PC-3 (cell line): ENCODE results near the gene PTBP1. TPM values are rescaled to one million over a fixed set of nuclear protein-coding genes. Genes with fewer than 3 reads are reported as not detected.

ENCODE experiments used
- ATAC-seq: fragments of 200-7000 bp; cut with Tn5 transposase; 2 replicates; pipeline ENCODE4 v1.9.1; 2020; ENCODE audit warnings: mild to moderate bottlenecking, moderate library complexity
- BruUV-seq: library from RNA; stranded (reverse); fragments of 400-500 nt; replicated peaks from 2 replicates; lab custom pipeline; 2021; lab: Mats Ljungman, UMichigan
- CTCF ChIA-PET: fragments of 300-600 bp; sonication (Branson Sonifier 250); formaldehyde crosslinking; loops from one replicate; lab custom pipeline; 2022; ENCODE audit warnings: antibody characterized with exemption; lab: Charles Lee
- POLR2A ChIA-PET: fragments of 300-600 bp; sonication (Branson Sonifier 250); formaldehyde crosslinking; loops from one replicate; lab custom pipeline; 2022; ENCODE audit warnings: antibody characterized with exemption; ENCODE audit not compliant: unreplicated experiment; lab: Charles Lee
- DNase-seq: peaks from one replicate; pipeline ENCODE4 v3.0.0-alpha.2; 2015
- H2AFZ ChIP-seq: fragments of 300-600 bp; sonication (generic); 2 replicates; pipeline ENCODE4 v1.6.0; 2016; ENCODE audit warnings: antibody characterized with exemption, low read length
- H3F3A ChIP-seq: fragments of 300-600 bp; sonication (generic); one replicate; pipeline ENCODE4 v1.6.0; 2017; ENCODE audit warnings: antibody characterized with exemption, low read length, control low read depth, mild to moderate bottlenecking; ENCODE audit not compliant: unreplicated experiment
- H3K27ac ChIP-seq: fragments of 300-600 bp; sonication (generic); 2 replicates; pipeline ENCODE4 v1.5.1; 2016; ENCODE audit warnings: mild to moderate bottlenecking, low read length
- H3K27me3 ChIP-seq: fragments of 300-600 bp; sonication (generic); 2 replicates; pipeline ENCODE4 v1.6.1; 2016; ENCODE audit warnings: low read length, mixed read lengths
- H3K36me3 ChIP-seq: fragments of 300-600 bp; sonication (generic); 2 replicates; pipeline ENCODE4 v1.6.1; 2016; ENCODE audit warnings: low read depth, mixed run types, low read length, mixed read lengths
- H3K4me1 ChIP-seq: fragments of 300-600 bp; sonication (generic); 2 replicates; pipeline ENCODE4 v1.5.1; 2016; ENCODE audit warnings: low read length; ENCODE audit not compliant: insufficient read depth
- H3K4me2 ChIP-seq: fragments of 300-600 bp; sonication (generic); 2 replicates; pipeline ENCODE4 v1.6.0; 2016; ENCODE audit warnings: low read length
- H3K4me3 ChIP-seq: fragments of 300-600 bp; sonication (generic); 2 replicates; pipeline ENCODE4 v1.5.1; 2016; ENCODE audit warnings: mild to moderate bottlenecking, low read length, mixed read lengths
- H3K79me2 ChIP-seq: fragments of 300-600 bp; sonication (generic); 2 replicates; pipeline ENCODE4 v1.6.1; 2017; ENCODE audit warnings: low read length, mixed read lengths
- H3K9ac ChIP-seq: fragments of 300-600 bp; sonication (generic); 2 replicates; pipeline ENCODE4 v1.6.0; 2016; ENCODE audit warnings: mild to moderate bottlenecking, low read length
- H3K9me2 ChIP-seq: fragments of 300-600 bp; sonication (generic); replicated peaks from 2 replicates; pipeline ENCODE4 v1.6.1; 2016; ENCODE audit warnings: mixed run types, low read length, mixed read lengths
- H3K9me3 ChIP-seq: fragments of 300-600 bp; sonication (generic); 2 replicates; pipeline ENCODE4 v1.6.1; 2016; ENCODE audit warnings: low read length, mixed read lengths
- H4K20me1 ChIP-seq: fragments of 300-600 bp; sonication (generic); 2 replicates; pipeline ENCODE4 v1.6.1; 2016; ENCODE audit warnings: low read length, mixed read lengths
- EZH2 ChIP-seq: fragments of 300-600 bp; sonication (generic); IDR thresholded peaks from one replicate; pipeline ENCODE4 v1.6.1; 2017; ENCODE audit warnings: antibody characterized with exemption, mild to moderate bottlenecking, low read length; ENCODE audit not compliant: unreplicated experiment
- EZH2phosphoT487 ChIP-seq: fragments of 300-600 bp; sonication (generic); IDR thresholded peaks from 2 replicates; pipeline ENCODE4 v1.6.1; 2018; ENCODE audit warnings: mild to moderate bottlenecking, antibody characterized with exemption, low read length, borderline replicate concordance
- intact Hi-C: fragments of 100-400 bp; cut with micrococcal nuclease; formaldehyde crosslinking; loops from 2 replicates; pipeline ENCODE4 v1.9.0; 2023
- total RNA-seq: library from RNA; depleted of rRNA; stranded (reverse); fragments of >200 nt; gene quantifications from 2 replicates; pipeline ENCODE4 v1.2.3, GENCODE V29; 2014
- TF ChIP-seq, protein P1 (sequence below): fragments of 300-600 bp; sonication (generic); conservative IDR thresholded peaks from 2 replicates; pipeline ENCODE4 v1.5.1; 2017; ENCODE audit warnings: antibody characterized with exemption, low read depth, mild to moderate bottlenecking, low read length

Gene PTBP1
- total RNA-seq, 1 experiment from 2014 or later: 412 TPM

DNA sequence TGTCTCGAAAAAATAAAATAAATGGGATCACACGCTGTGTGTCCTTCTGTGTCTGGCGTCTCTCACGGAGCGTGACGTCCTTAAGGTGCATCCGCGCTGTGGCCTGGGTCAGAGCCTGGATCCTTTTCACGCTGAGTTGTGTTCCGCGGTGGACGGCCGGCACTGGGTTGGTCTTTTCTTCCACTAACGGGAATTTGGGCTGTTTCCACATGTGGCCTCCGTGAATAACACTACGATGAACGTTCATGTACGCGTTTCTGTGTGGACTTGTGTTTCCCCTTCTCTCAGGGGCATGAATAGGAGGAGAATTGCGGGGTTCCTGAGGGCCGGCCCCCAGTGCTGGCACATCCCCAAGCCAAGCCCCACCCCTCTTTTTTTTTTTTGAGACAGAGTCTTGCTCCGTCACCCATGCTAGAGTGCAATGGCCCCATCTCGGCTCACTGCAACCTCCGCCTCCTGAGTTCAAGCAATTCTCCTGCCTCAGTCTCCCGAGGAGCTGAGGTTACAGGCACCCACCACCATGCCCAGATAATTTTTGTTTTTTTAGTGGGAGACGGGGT lies 6.2 kb upstream of the PTBP1 start:
- intact Hi-C loops: no loop called here
- no peak overlapping the region for H2AFZ ChIP-seq
- DNase-seq (no peak), ATAC-seq (no peak)
- no peaks in the 10 kb centered on the region for H4K20me1 ChIP-seq
- no peak overlapping the region for H3K4me3 ChIP-seq
- no peaks in the 10 kb centered on the region for H3K9me3 ChIP-seq
- H3K27me3 ChIP-seq: no peaks in the 10 kb centered on the region
- TF ChIP-seq EZH2 (no peak), EZH2phosphoT487 (no peak)
- TF ChIP-seq, protein P1, sequence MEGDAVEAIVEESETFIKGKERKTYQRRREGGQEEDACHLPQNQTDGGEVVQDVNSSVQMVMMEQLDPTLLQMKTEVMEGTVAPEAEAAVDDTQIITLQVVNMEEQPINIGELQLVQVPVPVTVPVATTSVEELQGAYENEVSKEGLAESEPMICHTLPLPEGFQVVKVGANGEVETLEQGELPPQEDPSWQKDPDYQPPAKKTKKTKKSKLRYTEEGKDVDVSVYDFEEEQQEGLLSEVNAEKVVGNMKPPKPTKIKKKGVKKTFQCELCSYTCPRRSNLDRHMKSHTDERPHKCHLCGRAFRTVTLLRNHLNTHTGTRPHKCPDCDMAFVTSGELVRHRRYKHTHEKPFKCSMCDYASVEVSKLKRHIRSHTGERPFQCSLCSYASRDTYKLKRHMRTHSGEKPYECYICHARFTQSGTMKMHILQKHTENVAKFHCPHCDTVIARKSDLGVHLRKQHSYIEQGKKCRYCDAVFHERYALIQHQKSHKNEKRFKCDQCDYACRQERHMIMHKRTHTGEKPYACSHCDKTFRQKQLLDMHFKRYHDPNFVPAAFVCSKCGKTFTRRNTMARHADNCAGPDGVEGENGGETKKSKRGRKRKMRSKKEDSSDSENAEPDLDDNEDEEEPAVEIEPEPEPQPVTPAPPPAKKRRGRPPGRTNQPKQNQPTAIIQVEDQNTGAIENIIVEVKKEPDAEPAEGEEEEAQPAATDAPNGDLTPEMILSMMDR: no peak
- BruUV-seq: no TSS peak
- H3K9ac ChIP-seq: no peak overlapping the region
- H3K4me2 ChIP-seq: no peak overlapping the region
- ChIA-PET POLR2A (no interaction called here), CTCF (no interaction called here)
- H3K27ac ChIP-seq: no peak overlapping the region
- 0 out of 2 replicates have a peak, but pooled peaks cover 3% of the 10 kb centered on the region for H3K79me2 ChIP-seq
- no peaks in the 10 kb centered on the region for H3K36me3 ChIP-seq
- no peaks in the 10 kb centered on the region for H3F3A ChIP-seq
- no peaks in the 10 kb centered on the region for H3K4me1 ChIP-seq
- no peaks in the 10 kb centered on the region for H3K9me2 ChIP-seq

DNA sequence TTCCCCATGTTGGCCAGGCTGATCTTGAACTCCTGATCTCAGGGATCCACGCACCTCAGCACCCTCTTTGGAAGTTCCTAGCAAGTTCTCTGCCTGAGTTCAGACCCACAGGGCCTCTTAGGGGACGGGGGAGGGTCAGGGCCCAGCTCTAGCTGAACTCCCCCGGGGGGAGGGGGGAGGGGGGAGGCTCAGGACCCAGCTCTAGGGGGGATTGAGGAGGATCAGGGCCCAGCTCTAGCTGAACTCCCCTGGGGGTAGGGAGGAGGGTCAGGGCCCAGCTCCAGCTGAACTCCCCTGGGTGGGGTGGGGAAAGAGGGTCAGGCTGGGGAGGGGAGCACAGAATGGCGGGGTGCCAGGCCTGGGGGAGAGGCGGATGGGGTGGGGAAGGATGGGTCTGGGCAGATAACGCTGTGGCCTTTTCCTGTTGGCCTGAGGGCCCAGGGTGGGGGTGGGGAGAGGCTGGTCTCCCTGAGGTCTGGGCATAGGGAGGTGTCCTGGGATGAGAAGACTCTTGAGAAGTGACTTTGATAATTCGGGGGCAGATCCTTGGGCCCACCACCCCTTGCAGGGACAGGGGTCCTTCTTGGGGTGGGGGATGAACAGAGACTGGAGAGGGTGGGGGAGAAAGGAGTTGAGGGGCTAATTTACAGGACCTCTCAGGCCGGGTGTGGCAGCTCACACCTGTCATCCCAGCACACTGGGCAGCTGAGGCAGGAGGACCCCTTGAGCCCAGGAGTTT lies 5.5 kb upstream of the PTBP1 start:
- Histone ChIP-seq H3F3A (no peaks in the 10 kb centered on the region), H3K4me3 (no peak overlapping the region), H3K9me3 (no peaks in the 10 kb centered on the region), H3K4me1 (no peaks in the 10 kb centered on the region), H3K27ac (no peak overlapping the region), H3K4me2 (no peak overlapping the region), H3K36me3 (no peaks in the 10 kb centered on the region), H3K79me2 (no peaks in the 10 kb centered on the region), H3K27me3 (no peaks in the 10 kb centered on the region), H2AFZ (no peak overlapping the region), H3K9ac (no peak overlapping the region), H4K20me1 (no peaks in the 10 kb centered on the region), H3K9me2 (no peaks in the 10 kb centered on the region)
- ChIA-PET CTCF (no interaction called here), POLR2A (no interaction called here)
- ATAC-seq (no peak), DNase-seq (no peak)
- TF ChIP-seq, protein P1: no peak
- TF ChIP-seq EZH2 (no peak), EZH2phosphoT487 (no peak)
- BruUV-seq: no TSS peak
- intact Hi-C loops: no loop called here

DNA sequence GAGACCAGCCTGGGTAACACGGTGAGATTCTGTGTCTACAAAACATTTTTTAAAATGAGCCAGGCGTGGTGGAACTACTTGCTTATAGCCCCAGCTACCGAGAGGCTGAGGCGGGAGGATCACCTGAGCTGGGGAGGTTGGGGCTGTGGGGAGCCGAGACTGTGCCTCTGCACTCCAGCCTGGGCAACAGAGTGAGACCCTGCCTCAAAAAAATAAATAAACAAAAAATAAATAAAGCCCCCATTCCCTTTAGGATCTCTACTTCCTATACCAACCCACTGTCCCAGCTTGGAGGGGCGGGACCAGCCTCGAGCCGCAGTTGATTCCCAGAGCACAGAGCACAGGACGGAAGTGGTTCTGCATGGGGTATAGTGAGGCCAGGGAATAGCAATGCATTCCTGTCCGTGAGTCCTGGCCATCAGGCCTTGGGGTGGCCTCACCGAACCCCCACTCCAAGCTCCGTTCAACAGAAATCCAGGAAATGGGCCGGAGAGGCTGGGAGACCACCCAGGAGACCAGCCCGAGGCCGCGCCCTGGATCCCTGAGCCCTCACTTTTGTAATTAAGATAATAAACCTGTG lies 4.9 kb upstream of the PTBP1 start:
- ChIA-PET CTCF (no interaction called here), POLR2A (no interaction called here)
- TF ChIP-seq EZH2phosphoT487 (no peak), EZH2 (no peak)
- TF ChIP-seq, protein P1: no peak
- no peaks in the 10 kb centered on the region for H3K9me2 ChIP-seq
- H3K4me2 ChIP-seq: no peak overlapping the region
- H3K36me3 ChIP-seq: no peaks in the 10 kb centered on the region
- H3K27me3 ChIP-seq: no peaks in the 10 kb centered on the region
- no peak overlapping the region for H3K9ac ChIP-seq
- ATAC-seq: no peak
- intact Hi-C loops: no loop called here
- H3K79me2 ChIP-seq: no peaks in the 10 kb centered on the region
- no peaks in the 10 kb centered on the region for H4K20me1 ChIP-seq
- no peak for DNase-seq
- H3F3A ChIP-seq: no peaks in the 10 kb centered on the region
- H3K9me3 ChIP-seq: no peaks in the 10 kb centered on the region
- BruUV-seq: no TSS peak
- no peak overlapping the region for H2AFZ ChIP-seq
- no peaks in the 10 kb centered on the region for H3K4me1 ChIP-seq
- no peak overlapping the region for H3K4me3 ChIP-seq
- no peak overlapping the region for H3K27ac ChIP-seq
